ENCODE measurements around the gene DUSP1.

DUSP1 gene

GRCh38 chr5:172741206-172741582, 29.8 kb downstream of the DUSP1 start:
- DNase-seq (ENCODE audit: low read depth, low spot score) = no peak
- Histone ChIP-seq H3K4me1 (ENCODE audit: control insufficient read depth, insufficient read depth, low read length) (no peaks in the 10 kb centered on the region), H3K9me3 (ENCODE audit: control insufficient read depth, insufficient read depth, low read length) (no peaks in the 10 kb centered on the region), H3K27ac (ENCODE audit: low read length) (no peak overlapping the region), H3K36me3 (ENCODE audit: control insufficient read depth, insufficient read depth, low read length) (no peaks in the 10 kb centered on the region), H3K27me3 (ENCODE audit: control insufficient read depth, insufficient read depth, low read length) (no peaks in the 10 kb centered on the region), H3K4me3 (ENCODE audit: low read length) (no peak overlapping the region)
- no CpG with 5 or more reads among the region's 1 CpG for WGBS (ENCODE audit: insufficient coverage, insufficient read length)

DNA sequence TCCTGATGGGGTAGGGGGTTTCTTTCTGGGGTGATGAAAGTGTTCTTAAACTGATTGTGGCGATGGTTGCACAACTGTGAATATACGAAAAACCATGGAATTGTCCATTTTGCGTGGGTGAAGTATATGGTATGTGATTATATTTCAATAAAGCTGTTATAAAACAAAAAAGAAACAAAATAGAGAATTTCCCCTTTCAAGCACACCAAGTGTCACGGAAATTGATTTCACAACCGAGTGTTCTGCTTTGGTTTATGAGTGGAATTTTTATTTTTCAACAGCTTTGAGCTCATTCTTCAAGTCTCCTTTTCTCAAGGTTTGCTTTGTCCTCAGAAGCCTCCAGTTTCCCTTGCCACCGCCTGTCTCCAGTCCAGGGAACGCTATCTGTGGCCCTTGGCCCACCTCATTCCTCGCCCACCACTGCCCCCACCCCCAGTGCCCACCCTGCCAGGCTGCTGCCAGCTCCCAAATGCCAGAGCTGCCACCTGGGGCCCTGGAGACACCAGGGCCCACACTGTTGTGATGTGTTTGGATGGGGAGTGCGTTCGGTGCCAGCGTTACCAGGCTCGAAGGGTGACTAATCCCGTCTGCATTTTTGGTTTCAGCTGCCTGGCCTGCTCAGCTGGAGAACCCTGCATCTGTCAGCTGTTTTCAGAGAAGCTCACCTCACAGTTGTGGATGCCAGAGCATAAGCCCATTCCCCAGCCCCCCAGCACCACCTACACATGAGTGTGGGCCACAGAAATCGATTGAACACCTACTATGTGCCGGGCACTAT, 30.4 kb downstream of the DUSP1 start:
- H3K27me3 ChIP-seq (ENCODE audit: control insufficient read depth, insufficient read depth, low read length) = no peaks in the 10 kb centered on the region
- no peak for DNase-seq (ENCODE audit: low read depth, low spot score)
- no peaks in the 10 kb centered on the region for H3K4me1 ChIP-seq (ENCODE audit: control insufficient read depth, insufficient read depth, low read length)
- no peak overlapping the region for H3K27ac ChIP-seq (ENCODE audit: low read length)
- H3K4me3 ChIP-seq (ENCODE audit: low read length) = no peak overlapping the region
- H3K36me3 ChIP-seq (ENCODE audit: control insufficient read depth, insufficient read depth, low read length) = no peaks in the 10 kb centered on the region
- H3K9me3 ChIP-seq (ENCODE audit: control insufficient read depth, insufficient read depth, low read length) = no peaks in the 10 kb centered on the region
- WGBS (ENCODE audit: insufficient coverage, insufficient read length) = no CpG with 5 or more reads among the region's 15 CpGs

GRCh38 chr5:172739375-172739774, 31.6 kb downstream of the DUSP1 start:
- no peak for DNase-seq (ENCODE audit: low read depth, low spot score)
- Histone ChIP-seq H3K27me3 (ENCODE audit: control insufficient read depth, insufficient read depth, low read length) (no peaks in the 10 kb centered on the region), H3K36me3 (ENCODE audit: control insufficient read depth, insufficient read depth, low read length) (no peaks in the 10 kb centered on the region), H3K9me3 (ENCODE audit: control insufficient read depth, insufficient read depth, low read length) (no peaks in the 10 kb centered on the region), H3K4me3 (ENCODE audit: low read length) (no peak overlapping the region), H3K4me1 (ENCODE audit: control insufficient read depth, insufficient read depth, low read length) (no peaks in the 10 kb centered on the region), H3K27ac (ENCODE audit: low read length) (no peak overlapping the region)
- WGBS (ENCODE audit: insufficient coverage, insufficient read length) = no CpG with 5 or more reads among the region's 6 CpGs

GRCh38 chr5:172736508-172737135, 34.4 kb downstream of the DUSP1 start:
- WGBS (ENCODE audit: insufficient coverage, insufficient read length) = no CpG with 5 or more reads among the region's 11 CpGs
- no peak for DNase-seq (ENCODE audit: low read depth, low spot score)
- no peaks in the 10 kb centered on the region for H3K9me3 ChIP-seq (ENCODE audit: control insufficient read depth, insufficient read depth, low read length)
- H3K27ac ChIP-seq (ENCODE audit: low read length) = no peak overlapping the region
- H3K4me1 ChIP-seq (ENCODE audit: control insufficient read depth, insufficient read depth, low read length) = no peaks in the 10 kb centered on the region
- H3K4me3 ChIP-seq (ENCODE audit: low read length) = no peak overlapping the region
- no peaks in the 10 kb centered on the region for H3K27me3 ChIP-seq (ENCODE audit: control insufficient read depth, insufficient read depth, low read length)
- no peaks in the 10 kb centered on the region for H3K36me3 ChIP-seq (ENCODE audit: control insufficient read depth, insufficient read depth, low read length)

GRCh38 chr5:172735141-172735831, 35.7 kb downstream of the DUSP1 start:
- DNase-seq (ENCODE audit: low read depth, low spot score) = no peak
- H3K27me3 ChIP-seq (ENCODE audit: control insufficient read depth, insufficient read depth, low read length) = no peaks in the 10 kb centered on the region
- H3K4me1 ChIP-seq (ENCODE audit: control insufficient read depth, insufficient read depth, low read length) = no peaks in the 10 kb centered on the region
- H3K9me3 ChIP-seq (ENCODE audit: control insufficient read depth, insufficient read depth, low read length) = no peaks in the 10 kb centered on the region
- H3K27ac ChIP-seq (ENCODE audit: low read length) = no peak overlapping the region
- H3K36me3 ChIP-seq (ENCODE audit: control insufficient read depth, insufficient read depth, low read length) = no peaks in the 10 kb centered on the region
- no peak overlapping the region for H3K4me3 ChIP-seq (ENCODE audit: low read length)
- WGBS (ENCODE audit: insufficient coverage, insufficient read length) = no CpG with 5 or more reads among the region's 12 CpGs

DNA sequence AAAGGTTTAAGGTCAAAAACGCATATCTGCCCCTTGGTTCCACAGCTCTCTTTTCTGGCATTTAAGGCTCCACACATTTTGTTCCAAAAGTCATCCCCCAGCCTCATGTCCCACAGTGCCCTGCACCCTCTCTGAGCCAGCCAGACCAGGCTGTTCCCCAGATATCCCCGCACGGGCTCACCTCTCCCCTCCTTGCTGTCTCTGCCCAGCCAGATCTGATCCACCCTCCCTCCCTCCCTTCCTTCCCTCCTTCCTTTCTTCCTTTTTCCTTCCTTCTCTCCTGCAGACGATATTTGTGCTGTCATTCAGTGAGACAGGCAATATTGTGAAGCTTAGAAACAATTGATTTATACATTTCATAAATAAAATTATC, 37.0 kb downstream of the DUSP1 start:
- no peaks in the 10 kb centered on the region for H3K36me3 ChIP-seq (ENCODE audit: control insufficient read depth, insufficient read depth, low read length)
- WGBS (ENCODE audit: insufficient coverage, insufficient read length) = no CpG with 5 or more reads among the region's 4 CpGs
- DNase-seq (ENCODE audit: low read depth, low spot score) = no peak
- H3K4me3 ChIP-seq (ENCODE audit: low read length) = no peak overlapping the region
- no peaks in the 10 kb centered on the region for H3K4me1 ChIP-seq (ENCODE audit: control insufficient read depth, insufficient read depth, low read length)
- no peak overlapping the region for H3K27ac ChIP-seq (ENCODE audit: low read length)
- no peaks in the 10 kb centered on the region for H3K27me3 ChIP-seq (ENCODE audit: control insufficient read depth, insufficient read depth, low read length)
- H3K9me3 ChIP-seq (ENCODE audit: control insufficient read depth, insufficient read depth, low read length) = no peaks in the 10 kb centered on the region

DNA sequence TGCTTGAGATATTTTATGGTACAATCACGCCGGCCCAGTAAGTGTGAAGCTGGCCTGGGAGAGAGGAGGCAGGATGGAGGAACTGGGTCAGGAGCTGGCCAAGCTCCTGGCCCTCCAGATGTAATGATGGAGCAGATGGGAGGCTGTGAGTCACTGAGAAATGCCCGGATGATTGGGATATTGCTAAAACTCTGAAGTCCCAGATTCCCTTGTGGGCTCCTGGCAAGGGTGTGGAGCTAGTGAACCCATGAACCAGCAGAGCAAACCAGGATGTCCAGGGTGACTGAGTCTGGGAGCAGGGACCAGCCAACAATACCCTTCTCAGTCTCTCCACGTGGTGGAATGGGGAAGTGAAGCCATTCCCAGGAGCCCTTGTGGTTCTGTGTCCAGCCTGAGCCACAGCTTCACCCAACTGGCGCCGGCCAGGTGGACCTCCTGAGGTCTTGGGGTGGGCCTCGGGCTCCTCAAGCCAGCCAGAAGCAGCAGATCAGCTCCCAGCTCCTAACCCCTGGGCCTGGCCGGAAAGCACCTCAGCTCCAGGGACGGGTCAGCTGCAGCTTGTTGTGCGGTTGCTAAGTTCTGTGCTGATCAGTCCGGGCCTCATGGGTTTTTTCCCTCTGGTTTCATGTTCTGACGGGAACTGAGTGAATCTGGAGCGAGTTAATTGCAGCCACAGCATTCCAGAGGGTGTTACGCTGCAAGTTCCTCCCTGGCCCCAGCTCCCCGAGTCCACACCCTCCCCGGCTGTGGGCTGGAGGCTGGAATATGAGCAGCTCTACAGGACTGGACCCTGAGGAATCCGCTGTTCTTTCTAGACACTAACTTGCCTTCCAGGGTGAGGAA, 37.6 kb downstream of the DUSP1 start:
- H3K9me3 ChIP-seq (ENCODE audit: control insufficient read depth, insufficient read depth, low read length) = no peaks in the 10 kb centered on the region
- H3K36me3 ChIP-seq (ENCODE audit: control insufficient read depth, insufficient read depth, low read length) = no peaks in the 10 kb centered on the region
- H3K4me3 ChIP-seq (ENCODE audit: low read length) = no peak overlapping the region
- no peaks in the 10 kb centered on the region for H3K27me3 ChIP-seq (ENCODE audit: control insufficient read depth, insufficient read depth, low read length)
- WGBS (ENCODE audit: insufficient coverage, insufficient read length) = no CpG with 5 or more reads among the region's 17 CpGs
- no peak overlapping the region for H3K27ac ChIP-seq (ENCODE audit: low read length)
- no peaks in the 10 kb centered on the region for H3K4me1 ChIP-seq (ENCODE audit: control insufficient read depth, insufficient read depth, low read length)
- no peak for DNase-seq (ENCODE audit: low read depth, low spot score)

DNA sequence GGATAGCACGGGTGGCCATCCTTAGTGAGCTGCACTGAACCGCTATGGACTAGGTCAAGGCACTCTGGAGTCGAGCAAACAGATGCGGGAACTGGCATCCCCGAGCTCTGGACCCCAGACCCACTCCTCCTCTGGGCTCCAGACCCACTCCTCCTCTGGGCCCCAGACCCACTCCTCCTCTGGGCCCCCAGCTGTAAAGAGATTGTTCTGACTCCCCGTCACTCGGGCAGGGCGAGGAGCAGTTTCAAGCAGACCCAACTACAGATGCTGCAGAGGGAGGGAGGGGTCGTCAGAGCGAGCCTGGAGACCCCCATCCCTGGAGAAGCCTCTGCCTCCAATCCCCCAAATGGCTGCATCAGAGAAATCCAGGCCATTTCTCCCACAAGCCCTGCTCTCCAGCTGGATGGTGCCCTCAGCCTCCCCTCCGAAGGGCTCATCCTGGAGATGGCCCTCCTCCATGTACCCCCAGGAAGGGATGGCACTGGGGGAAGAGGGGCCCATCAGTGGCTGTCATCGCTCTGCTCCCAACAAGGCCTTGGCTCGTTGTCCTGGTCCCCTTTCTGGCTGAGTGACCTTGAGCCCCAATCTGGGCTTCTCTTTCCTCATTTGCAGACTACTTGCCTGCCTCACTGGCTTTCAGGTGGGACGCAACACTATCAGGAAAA, 38.7 kb downstream of the DUSP1 start:
- H3K9me3 ChIP-seq (ENCODE audit: control insufficient read depth, insufficient read depth, low read length) = no peaks in the 10 kb centered on the region
- H3K4me1 ChIP-seq (ENCODE audit: control insufficient read depth, insufficient read depth, low read length) = no peaks in the 10 kb centered on the region
- H3K4me3 ChIP-seq (ENCODE audit: low read length) = no peak overlapping the region
- no peak for DNase-seq (ENCODE audit: low read depth, low spot score)
- H3K36me3 ChIP-seq (ENCODE audit: control insufficient read depth, insufficient read depth, low read length) = no peaks in the 10 kb centered on the region
- H3K27ac ChIP-seq (ENCODE audit: low read length) = no peak overlapping the region
- no CpG with 5 or more reads among the region's 14 CpGs for WGBS (ENCODE audit: insufficient coverage, insufficient read length)
- no peaks in the 10 kb centered on the region for H3K27me3 ChIP-seq (ENCODE audit: control insufficient read depth, insufficient read depth, low read length)

- Histone ChIP-seq H3K4me3 (ENCODE audit: low read length) (no peak overlapping the region), H3K27ac (ENCODE audit: low read length) (no peak overlapping the region), H3K4me1 (ENCODE audit: control insufficient read depth, insufficient read depth, low read length) (no peaks in the 10 kb centered on the region), H3K9me3 (ENCODE audit: control insufficient read depth, insufficient read depth, low read length) (no peaks in the 10 kb centered on the region), H3K27me3 (ENCODE audit: control insufficient read depth, insufficient read depth, low read length) (no peaks in the 10 kb centered on the region), H3K36me3 (ENCODE audit: control insufficient read depth, insufficient read depth, low read length) (no peaks in the 10 kb centered on the region)
- WGBS (ENCODE audit: insufficient coverage, insufficient read length) = no CpG with 5 or more reads among the region's 9 CpGs
- no peak for DNase-seq (ENCODE audit: low read depth, low spot score)
Observed at GRCh38 chr5:172731680-172732074, 39.3 kb downstream of the DUSP1 start.

Measured in iPS DF 6.9 (cell line).